Renal cortex interstitium (tissue), 11 donors: ENCODE results near the gene ACD. TPM values are rescaled to one million over a fixed set of nuclear protein-coding genes. Genes with fewer than 3 reads are reported as not detected.

Experiments
- DNase-seq, 11 donors: peaks; one replicate each; pipeline ENCODE4 v3.0.0-alpha.2; 2013; ENCODE audit warnings: low read depth in 9 of 11, low spot score in 4 of 11; ENCODE audit errors: extremely low read depth in 1 of 11
- polyA plus RNA-seq, 3 donors: library from polyadenylated mRNA; unstranded; fragments of 120-200 nt; gene quantifications; one replicate each; pipeline ENCODE4 v1.2.1, GENCODE V29; 2013; ENCODE audit not compliant: insufficient read length in 3 of 3

The ACD gene
- polyA plus RNA-seq, 3 donors: 19.8 to 29.5 (median 25.4) TPM

GRCh38 chr16:67632415-67633172 lies 27.5 kb downstream of the ACD start:
- no peak for DNase-seq

- DNase-seq: no peak
These were observed 31.8 kb downstream of the ACD start for GRCh38 chr16:67628216-67628615.

- DNase-seq: no peak
These were observed 46.3 kb downstream of the ACD start for GRCh38 chr16:67613808-67614207.

- DNase-seq: no peak
These were observed 51.7 kb downstream of the ACD start for GRCh38 chr16:67608364-67608763.

Other genes with a start within 250 kb of the ACD start
- 10 to 100 TPM in 2 of 3 donors, 1 to 10 TPM in 1; 9.6 to 18.0 (median 12.9) TPM for gene ZDHHC1, start 243.8 kb downstream of the ACD start, polyA plus RNA-seq
- 10 to 100 TPM; 35.1 to 64.6 (median 42.7) TPM for gene HSD11B2, start 229.1 kb downstream of the ACD start, polyA plus RNA-seq
- gene ATP6V0D1, start 179.1 kb downstream of the ACD start, polyA plus RNA-seq: 10 to 100 TPM; 84.1 to 99.9 (median 90.5) TPM
- under 1 TPM in 1 of 3 donors, not detected in 2; 0.53 TPM for gene AGRP, start 176.7 kb downstream of the ACD start, polyA plus RNA-seq
- gene RIPOR1, start 131.4 kb downstream of the ACD start, polyA plus RNA-seq: 100 to 1,000 TPM; 101 to 155 (median 126) TPM
- gene CTCF, start 97.7 kb downstream of the ACD start, polyA plus RNA-seq: 10 to 100 TPM; 72.5 to 88.2 (median 81.4) TPM
- gene CARMIL2, start 15.1 kb downstream of the ACD start, polyA plus RNA-seq: 1 to 10 TPM; 1.0 to 1.3 (median 1.1) TPM
- gene PARD6A, start 700 bp upstream of the ACD start, polyA plus RNA-seq: 1 to 10 TPM; 2.7 to 4.6 (median 3.4) TPM
- gene ENKD1, start 6.5 kb upstream of the ACD start, polyA plus RNA-seq: 10 to 100 TPM; 20.2 to 34.6 (median 25.7) TPM
- 1 to 10 TPM; 2.9 to 4.8 (median 4.1) TPM for gene C16orf86, start 6.6 kb upstream of the ACD start, polyA plus RNA-seq
- 10 to 100 TPM; 19.8 to 23.7 (median 23.0) TPM for gene GFOD2, start 59.1 kb upstream of the ACD start, polyA plus RNA-seq
- gene RANBP10, start 146.3 kb upstream of the ACD start, polyA plus RNA-seq: 10 to 100 TPM; 22.7 to 30.4 (median 25.2) TPM
- 1 to 10 TPM; 6.9 to 9.4 (median 7.6) TPM for gene TSNAXIP1, start 146.6 kb upstream of the ACD start, polyA plus RNA-seq
- 10 to 100 TPM; 26.6 to 36.3 (median 28.1) TPM for gene THAP11, start 182.1 kb upstream of the ACD start, polyA plus RNA-seq
- 100 to 1,000 TPM; 115 to 139 (median 129) TPM for gene NUTF2, start 186.7 kb upstream of the ACD start, polyA plus RNA-seq
- 10 to 100 TPM; 43.0 to 59.6 (median 53.3) TPM for gene CENPT, start 187.4 kb upstream of the ACD start, polyA plus RNA-seq
- gene EDC4, start 212.8 kb upstream of the ACD start, polyA plus RNA-seq: 100 to 1,000 TPM in 1 of 3 donors, 10 to 100 TPM in 2; 91.3 to 106 (median 95.3) TPM
- under 1 TPM in 2 of 3 donors, not detected in 1; 0.43 to 0.70 TPM for gene NRN1L, start 224.6 kb upstream of the ACD start, polyA plus RNA-seq
- 10 to 100 TPM; 31.2 to 40.9 (median 34.1) TPM for gene PSKH1, start 233.0 kb upstream of the ACD start, polyA plus RNA-seq